Keratinocyte (primary cell): ENCODE data around the gene FARP1.

Experiments used
- EZH2 ChIP-seq: IDR thresholded peaks from one replicate; pipeline ENCODE4 v1.6.1; 2012; ENCODE audit warnings: inconsistent platforms, mild to moderate bottlenecking, low read length, moderate library complexity
- TF ChIP-seq, protein P1 (sequence below), 3 experiments: IDR thresholded peaks in 1 of 3; conservative IDR thresholded peaks in 1 of 3; optimal IDR thresholded peaks in 1 of 3; 2 replicates in 2 of 3; 3 replicates in 1 of 3; pipeline versions ENCODE3 to v1.5.1; 2011; ENCODE audit warnings: low read length in 3 of 3, mild to moderate bottlenecking in 3 of 3, moderate library complexity in 2 of 3, control low read depth in 1 of 3, inconsistent platforms in 1 of 3; ENCODE audit not compliant: insufficient read depth in 2 of 3; ENCODE audit errors: extremely low read depth in 1 of 3

DNA sequence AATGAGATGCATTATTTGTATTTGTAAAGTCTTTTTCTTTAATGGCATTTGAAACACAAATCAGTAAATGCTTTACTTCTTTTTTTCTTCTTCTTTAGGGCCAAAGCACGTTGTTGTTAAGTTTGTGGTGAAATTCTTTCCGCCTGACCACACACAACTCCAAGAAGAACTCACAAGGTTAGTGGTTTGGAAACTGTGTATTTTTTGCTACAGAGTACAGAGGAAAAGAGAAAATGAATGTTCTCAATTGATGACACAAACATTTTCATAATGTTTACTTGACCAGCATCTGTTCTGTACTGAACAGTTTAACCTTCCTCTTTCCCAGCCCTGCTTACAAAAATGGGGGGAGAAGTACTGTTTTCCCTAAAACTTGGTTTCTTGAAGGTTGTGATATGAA, 225.1 kb downstream of the FARP1 start:
- TF ChIP-seq, protein P1, sequence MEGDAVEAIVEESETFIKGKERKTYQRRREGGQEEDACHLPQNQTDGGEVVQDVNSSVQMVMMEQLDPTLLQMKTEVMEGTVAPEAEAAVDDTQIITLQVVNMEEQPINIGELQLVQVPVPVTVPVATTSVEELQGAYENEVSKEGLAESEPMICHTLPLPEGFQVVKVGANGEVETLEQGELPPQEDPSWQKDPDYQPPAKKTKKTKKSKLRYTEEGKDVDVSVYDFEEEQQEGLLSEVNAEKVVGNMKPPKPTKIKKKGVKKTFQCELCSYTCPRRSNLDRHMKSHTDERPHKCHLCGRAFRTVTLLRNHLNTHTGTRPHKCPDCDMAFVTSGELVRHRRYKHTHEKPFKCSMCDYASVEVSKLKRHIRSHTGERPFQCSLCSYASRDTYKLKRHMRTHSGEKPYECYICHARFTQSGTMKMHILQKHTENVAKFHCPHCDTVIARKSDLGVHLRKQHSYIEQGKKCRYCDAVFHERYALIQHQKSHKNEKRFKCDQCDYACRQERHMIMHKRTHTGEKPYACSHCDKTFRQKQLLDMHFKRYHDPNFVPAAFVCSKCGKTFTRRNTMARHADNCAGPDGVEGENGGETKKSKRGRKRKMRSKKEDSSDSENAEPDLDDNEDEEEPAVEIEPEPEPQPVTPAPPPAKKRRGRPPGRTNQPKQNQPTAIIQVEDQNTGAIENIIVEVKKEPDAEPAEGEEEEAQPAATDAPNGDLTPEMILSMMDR (optimal IDR thresholded peaks at IDR 0.05 in 1 of 3, IDR thresholded peaks at IDR 0.05 in 1 of 3, conservative IDR thresholded peaks at IDR 0.05 in 1 of 3; ENCODE audit: extremely low read depth in 1 of 3, insufficient read depth in 2 of 3, low read length in 3 of 3) = no peak
- TF ChIP-seq EZH2 = no peak
